Stomach (tissue), 4 donors: ENCODE data around the gene CARS1.

ENCODE experiments used
- CTCF ChIP-seq, 7 experiments: fragments of 450-650 bp in 4 of 7; fragments of 200-600 bp in 3 of 7; sonication (generic) in 3 of 7; IDR thresholded peaks; one replicate each; pipeline ENCODE4 v1.5.1; 2016 to 2019; ENCODE audit warnings: antibody characterized with exemption in 7 of 7, control low read depth in 2 of 7, mild to moderate bottlenecking in 1 of 7
- EP300 ChIP-seq: sonication (generic); formaldehyde crosslinking; IDR thresholded peaks from one replicate; pipeline ENCODE4 v1.6.1; 2017; ENCODE audit warnings: antibody characterized with exemption
- POLR2A ChIP-seq, 4 donors: fragments of 450-650 bp; IDR thresholded peaks; one replicate each; pipeline ENCODE4 v1.6.1; 2016; ENCODE audit warnings: antibody characterized with exemption in 4 of 4, control low read depth in 2 of 4, mild to moderate bottlenecking in 1 of 4, moderate library complexity in 1 of 4
- POLR2AphosphoS5 ChIP-seq, 3 donors: sonication (generic); formaldehyde crosslinking; IDR thresholded peaks; one replicate each; pipeline ENCODE4 v1.6.1; 2016; ENCODE audit warnings: antibody characterized with exemption in 3 of 3

- TF ChIP-seq POLR2AphosphoS5 (IDR thresholded peaks at IDR 0.05) (no peak), CTCF (IDR thresholded peaks at IDR 0.05) (no peak), POLR2A (IDR thresholded peaks at IDR 0.05) (no peak), EP300 (no peak)
These were observed 68.2 kb downstream of the CARS1 start for GRCh38 chr11:2989006-2989405.
